Measurements from ENCODE around the gene PAPSS1.
A peak's percentile ranks its signal among the peaks of the same experiment; 100 is the strongest.
"Not testable (repeated sequence)": the region's sequence is repeated elsewhere in the genome, so short reads cannot be mapped to it uniquely, and the experiment has no call there.

Gene PAPSS1

DNA sequence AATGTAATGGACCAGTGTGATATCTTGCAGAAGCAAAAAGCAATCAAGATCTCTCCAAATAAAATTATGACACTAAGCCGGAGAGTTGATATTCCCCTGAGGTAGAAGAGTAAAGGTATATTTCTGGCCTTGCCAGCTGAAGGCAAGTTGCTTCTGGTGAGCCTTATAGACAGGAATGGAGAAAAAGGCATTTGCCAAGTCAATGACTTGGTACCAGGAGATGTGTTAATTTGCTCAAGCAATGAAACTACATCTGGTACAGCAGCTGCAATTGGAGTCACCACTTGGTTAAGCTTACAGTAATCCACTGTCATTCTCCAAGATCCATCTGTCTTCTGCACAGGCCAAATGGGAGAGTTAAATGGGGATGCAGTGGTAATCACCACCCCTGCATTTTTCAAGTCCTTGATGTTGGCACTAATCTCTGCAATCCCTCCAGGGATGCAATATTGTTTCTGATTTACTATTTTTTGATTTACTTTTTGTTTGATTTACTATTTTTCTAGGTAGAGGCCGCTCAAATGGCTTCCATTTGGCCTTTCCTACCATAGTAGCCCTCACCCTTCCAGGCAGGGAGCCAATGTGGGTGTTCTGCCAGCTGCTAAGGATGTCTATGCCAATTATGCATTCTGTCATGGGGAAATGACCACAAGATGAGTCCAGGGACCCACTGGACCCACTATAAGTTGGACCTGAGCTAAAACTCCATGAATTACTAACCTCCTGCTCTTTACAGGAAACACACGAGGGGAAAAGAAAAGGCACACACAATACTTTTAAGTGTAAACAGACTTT lies 6.3 kb upstream of the PAPSS1 start:
- DNase-seq (ENCODE audit: low read depth): not testable (repeated sequence)

DNA sequence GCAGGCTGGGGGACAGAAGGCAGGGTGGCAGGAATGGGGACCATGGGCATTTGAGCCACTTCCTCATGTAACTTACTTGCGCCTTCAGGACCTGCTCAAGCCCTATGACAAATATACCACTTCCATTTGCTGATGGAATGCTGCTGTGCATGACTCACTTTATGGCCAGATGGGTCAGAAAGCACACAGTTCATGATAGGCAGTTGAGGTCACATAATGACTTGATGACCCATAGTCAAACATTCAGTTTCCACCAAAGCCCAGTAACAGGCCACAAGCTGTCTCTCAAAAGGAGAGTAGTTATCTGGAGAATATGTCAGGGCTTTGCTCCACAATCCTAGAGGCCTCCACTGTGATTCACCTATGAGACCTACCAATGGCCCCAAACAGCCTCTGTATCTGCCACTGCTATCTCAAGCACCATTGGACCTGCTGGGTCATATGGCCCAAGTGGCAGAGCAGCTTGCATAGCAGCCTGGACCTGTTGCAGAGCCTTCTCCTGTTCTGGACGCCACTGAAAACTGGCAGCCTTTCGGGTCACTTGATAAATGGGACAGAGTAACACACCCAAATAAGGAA lies 5.3 kb upstream of the PAPSS1 start:
- DNase-seq (ENCODE audit: low read depth): no peak

DNA sequence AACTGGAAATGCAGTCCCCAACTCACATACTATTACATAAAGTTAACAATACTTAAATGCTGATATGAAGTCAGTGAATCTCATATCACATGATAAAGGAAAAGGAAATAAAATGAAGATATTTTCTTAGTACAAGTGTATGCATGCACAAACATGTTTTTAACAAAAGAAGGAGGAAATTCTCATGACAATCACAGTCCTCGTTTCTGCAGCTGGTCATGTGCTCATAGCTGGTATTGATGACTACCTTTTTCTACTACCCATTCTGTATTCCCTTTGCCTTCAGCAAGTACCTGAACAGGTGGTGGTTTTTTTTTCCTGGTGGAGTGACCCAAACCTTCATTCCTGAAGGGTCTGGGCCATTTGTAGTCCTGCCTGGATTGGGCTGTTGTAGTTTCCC lies 3.3 kb upstream of the PAPSS1 start:
- DNase-seq (ENCODE audit: low read depth): not testable (repeated sequence)

DNA sequence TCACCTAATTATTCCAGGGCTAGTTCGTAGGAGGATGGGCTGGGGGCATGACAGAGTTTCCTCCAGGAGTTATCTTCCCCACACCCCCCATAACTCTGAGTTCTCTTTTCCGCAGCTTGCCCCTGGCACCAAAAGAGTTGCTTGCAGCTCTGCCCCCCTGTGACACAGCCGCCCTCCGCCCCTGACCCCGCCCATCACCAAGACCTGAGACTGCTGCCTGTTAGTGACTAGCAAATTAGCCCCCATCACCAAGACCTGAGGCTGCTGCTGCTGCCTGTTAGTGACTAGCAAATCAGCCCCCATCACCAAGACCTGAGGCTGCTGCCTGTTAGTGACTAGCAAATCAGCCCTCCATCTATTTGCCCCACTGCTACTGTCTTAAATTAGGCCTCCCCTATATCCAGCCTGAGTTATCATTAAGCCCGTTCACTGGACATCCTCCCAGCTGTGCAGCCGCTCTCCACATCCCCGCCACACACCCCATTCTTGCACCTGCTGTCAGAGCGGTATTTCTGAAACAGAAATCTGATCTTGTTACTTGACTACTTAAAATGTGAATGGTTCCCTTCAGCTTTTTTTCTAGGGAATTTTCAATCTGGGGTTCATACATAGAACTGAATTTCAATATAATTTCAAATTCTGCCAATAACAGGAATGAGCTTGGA lies 1.5 kb upstream of the PAPSS1 start:
- DNase-seq (ENCODE audit: low read depth): peak; percentile 44

DNA sequence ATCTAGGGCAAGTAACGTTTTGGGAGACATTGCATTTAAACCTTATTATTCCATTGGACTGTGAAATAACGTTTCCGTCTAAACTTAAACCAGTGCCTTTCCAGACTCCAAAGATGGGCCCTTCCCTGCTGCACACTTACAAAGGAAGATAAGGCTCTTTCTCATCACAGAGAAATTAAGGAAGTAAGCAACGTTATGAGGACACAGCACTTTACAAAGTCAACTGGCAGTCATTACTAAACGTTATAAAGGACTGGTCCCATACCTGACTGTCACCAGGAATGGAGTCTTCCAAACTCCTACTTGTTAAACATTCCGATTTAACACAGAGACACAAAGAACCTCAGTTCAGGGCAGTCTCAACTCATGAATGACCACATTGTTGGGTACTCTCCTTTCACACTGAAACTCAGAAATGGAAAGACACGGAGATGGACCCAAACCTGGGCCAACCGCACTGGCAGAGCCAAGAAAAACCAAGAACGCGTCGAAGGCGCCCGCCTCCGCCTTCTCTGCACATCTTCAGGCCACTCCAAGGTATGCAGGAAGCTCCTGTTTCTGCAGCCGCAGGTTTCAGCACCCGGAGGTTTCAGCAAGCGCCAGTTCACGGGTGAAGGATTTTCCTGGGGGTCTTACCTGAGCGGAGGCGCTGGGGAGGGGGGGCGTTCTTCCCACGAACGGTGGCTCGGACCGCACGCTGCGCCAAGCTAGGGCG lies 670 bp downstream of the PAPSS1 start:
- no peak for DNase-seq (ENCODE audit: low read depth)

DNA sequence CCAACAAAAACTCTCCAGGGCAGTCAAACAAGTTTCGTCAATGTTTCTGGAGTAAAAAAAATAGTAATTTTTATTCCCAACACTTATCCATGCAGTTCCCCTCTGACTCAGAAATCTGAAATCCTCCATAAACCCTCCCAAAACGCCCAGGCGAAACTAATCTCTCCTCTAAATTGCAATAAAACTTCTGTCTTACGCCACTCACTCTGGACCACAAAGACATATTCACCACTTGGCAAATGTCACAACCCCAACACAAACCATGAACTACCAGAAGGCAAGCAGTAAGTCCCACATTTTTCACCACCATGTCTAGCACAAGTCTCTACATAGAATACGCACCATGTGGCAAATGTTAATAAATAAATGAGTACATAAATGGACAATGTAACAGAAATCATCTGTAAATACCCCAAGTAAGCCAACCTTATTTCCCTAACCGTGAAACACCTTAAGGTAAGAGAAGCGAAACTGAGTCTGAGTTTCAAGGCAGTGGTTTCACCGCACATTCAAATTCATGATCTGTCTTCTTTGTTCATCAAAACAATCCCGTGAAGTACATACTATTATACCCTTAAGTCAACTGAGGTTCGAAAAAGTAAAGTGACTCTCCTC lies 1.6 kb downstream of the PAPSS1 start:
- DNase-seq (ENCODE audit: low read depth): no peak

DNA sequence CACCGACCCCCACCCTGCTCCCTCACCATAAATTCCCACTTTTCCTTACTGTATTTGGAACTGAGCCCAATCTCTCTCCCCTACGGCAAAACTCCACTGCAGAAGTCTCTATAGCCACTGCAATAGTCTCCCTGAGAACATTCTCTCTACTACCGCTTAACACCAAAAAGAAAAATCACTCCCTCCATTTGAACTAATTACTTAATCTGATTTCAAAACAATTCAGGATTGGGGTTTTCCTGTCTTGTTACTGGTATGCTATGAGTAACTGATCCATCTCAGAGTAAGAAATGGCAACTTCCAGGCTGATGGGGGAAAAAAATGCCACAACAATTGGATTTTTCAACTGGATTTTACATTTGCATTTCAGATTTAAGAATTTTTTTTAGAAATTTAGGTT lies 5.8 kb downstream of the PAPSS1 start:
- DNase-seq (ENCODE audit: low read depth): no peak

DNA sequence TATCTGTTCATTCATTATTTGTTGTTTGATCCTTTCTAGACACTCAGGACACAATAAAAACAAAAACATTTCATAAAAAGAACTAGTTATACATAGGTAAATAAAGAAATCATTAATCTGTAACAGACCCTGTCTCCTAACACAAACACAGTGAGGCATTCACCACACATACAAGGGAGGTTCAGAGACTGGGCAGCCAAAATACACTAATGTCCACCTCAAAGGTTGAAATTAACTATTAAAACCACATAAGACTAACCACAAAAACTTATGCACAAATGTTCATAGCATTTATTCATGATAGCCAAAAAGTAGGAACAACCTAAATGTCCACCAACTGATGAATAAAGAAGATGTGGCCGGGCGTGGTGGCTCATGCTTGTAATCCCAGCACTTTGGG lies 7.8 kb downstream of the PAPSS1 start:
- DNase-seq (ENCODE audit: low read depth): no peak

DNA sequence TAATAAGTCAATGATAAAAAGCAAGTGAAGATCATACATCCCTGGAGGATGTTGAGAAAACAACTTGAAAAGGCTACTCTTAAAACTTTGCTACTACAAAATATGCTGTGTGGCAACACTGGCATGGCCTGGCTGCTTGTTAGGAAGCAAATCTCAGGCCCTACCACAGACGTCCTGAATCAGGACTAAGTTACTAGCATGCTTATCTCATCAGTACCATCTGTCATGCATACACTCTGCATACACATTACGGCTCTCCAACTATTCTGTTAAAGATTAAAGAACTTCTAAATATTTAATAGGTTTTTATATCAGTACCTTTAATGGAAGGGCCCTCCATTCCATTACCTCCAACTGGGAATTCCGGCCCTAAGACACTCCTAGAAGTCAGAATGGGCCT lies 8.2 kb downstream of the PAPSS1 start:
- DNase-seq (ENCODE audit: low read depth): no peak

DNA sequence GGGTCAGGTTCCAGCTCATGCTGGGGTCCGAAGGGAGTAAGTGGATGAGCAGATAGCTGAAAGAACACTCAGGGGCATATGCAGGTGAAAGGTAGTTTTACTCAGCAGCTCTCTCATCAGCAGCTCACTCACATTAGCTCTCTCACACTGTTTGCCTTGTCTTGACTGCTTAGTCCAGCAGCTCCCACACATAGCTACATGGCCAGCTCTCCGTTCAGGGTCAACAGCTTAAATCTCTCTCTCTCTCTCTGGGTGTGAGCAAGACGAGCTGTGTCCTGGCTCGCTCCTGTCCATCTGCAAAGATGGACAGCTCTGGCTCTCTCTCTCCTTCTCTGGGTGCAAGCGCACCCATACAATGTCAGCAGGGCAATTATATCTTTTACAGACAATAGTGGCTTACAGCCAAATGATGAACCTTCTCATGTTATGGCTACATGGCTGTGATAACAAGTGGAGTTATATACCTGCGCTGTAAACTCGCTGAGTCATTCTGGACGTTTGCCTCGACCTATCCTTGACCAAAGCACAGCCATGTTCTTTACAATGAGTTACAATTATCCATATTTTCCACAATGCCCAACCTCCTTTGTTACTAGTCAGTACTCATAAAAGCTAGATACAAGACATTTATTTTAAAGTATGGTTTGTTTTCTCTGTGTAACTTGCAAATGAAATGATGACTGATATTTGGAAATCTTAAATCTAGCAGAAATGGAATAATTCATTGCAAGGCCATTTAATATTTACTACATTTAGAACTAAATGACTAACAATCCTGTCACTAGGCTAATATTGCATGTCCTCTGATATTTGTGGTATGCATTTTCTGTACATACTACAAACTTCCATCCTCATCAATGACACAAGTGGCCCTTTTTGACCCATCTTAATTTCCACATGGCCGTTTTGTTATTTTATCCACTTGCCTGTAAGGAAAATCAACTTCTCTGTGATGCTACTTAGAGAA lies 9.3 kb downstream of the PAPSS1 start:
- no peak for DNase-seq (ENCODE audit: low read depth)

DNA sequence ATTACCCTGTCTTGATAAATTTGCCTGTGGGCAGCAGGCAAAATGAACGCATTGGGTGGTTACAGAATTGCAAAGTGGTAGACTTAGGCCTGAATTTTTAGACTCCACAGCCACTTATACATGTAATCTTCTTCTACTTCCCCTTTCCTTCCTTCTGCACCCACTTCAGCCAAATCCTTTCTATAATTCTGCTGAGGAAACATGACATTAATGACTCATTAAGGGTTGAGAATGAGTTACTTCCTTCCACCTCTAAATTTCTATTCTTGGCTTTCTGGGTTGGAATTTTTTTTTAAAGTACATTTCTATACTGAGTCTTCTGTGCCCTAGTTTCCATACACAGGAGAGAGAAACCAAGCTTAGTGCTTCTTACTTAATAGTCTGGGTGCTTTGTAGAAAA lies 10.1 kb downstream of the PAPSS1 start:
- DNase-seq (ENCODE audit: low read depth): no peak

DNA sequence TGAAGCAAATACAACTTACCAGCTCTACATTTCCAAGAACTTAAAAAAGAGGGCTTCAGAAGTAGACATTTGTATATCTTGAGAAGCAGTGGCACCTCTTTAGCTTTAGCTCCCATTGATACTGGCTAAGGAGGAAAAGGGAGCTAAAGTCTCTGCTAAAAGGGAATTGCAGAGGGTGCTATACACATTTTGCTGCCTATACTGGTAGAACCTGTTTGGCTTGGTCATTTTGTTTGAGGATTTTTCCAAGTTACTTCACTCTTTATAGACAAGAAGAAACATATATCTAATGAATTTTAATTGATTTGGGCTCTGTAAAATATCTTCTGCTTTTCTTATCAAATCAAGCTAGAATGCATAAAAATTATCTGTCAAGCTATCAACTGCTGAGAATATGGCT lies 11.8 kb downstream of the PAPSS1 start:
- DNase-seq (ENCODE audit: low read depth): no peak

DNA sequence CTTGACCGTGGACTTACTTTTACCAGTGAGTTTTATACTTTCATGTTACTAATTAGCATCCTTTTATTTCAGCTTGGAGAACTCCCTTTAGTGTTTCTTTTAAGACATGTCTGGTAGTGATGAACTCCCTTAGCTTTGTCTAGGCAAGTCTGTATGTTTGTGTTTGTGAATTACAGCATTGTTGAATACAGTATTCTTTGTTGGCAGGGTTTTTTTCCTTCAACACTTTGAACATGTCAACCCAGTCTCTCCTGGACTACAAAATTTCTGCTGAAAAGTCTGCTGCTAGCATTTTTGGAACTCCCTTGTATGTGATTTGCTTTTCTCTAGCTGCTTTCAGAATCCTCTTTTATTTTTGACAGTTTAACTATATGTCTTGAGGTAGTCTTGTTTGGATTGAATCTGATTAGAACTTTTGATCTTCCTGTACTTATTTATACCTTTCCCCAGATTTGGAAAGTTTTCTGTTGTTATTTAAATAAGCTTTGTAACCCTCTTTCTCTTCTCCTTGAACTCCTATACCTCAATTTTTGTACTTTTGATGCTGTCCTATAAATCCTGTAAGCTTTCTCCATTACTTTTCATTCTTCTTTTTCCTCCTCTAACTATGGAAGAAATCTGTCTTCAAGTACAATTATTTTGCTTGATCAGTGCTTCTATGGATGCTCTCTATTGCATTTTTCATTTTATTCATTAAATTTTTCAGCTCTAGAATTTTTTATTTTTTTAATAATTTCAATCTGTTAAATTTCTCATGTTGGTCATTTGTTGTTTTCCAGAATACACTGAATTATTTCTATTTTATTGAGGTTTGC lies 14.1 kb downstream of the PAPSS1 start:
- no peak for DNase-seq (ENCODE audit: low read depth)

DNA sequence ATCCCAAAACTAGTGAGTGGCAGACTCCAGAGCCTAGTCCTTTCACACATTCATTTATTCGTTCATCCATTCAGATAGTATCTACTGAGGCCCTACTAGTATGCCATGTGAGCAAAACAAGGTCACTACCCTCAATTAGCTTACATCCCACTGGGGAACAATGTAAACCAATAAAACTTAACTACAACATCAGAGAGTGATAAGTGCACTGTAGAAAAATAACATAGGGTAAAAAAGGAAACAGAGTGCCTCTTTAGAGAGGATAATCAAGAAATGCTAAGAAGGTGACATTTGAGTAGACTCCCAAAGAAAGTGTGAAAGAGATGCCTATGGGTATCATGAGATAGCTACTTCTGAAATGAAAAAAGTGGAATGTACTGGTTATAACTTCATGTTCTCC lies 18.5 kb downstream of the PAPSS1 start:
- no peak for DNase-seq (ENCODE audit: low read depth)

DNA sequence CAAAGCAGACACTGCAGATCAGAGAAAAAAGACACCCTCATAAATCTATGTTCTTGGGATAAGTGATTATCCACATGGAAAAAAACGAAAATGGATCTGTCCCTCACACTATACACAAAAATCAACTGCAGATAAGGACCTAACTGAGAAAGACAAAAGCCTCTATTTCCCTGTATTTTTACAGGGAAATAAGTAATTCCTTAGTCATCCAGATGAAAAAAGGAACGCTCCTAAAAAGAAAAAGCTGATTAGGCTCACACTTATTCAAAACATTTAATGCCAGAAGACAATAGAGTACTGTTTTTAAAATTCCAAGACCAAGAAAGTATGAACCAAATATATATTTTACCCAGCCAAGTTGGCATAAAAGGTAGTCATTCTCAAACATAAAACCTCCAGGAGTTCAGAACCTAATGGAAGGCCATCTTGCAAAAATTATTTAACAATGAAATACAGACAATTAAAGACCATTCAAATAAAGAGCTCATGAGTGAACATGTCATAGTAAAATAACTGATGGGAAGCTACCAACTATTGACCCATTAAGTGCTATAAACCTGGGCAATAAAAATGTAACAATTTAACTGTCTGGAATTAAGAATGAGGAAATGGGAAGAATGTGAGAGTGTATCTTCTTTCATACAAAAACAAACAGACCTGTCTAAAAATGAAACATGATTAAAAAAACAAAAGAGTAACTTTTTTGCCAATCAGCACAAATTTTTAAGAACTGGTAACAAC lies 20.4 kb downstream of the PAPSS1 start:
- DNase-seq (ENCODE audit: low read depth): no peak

DNA sequence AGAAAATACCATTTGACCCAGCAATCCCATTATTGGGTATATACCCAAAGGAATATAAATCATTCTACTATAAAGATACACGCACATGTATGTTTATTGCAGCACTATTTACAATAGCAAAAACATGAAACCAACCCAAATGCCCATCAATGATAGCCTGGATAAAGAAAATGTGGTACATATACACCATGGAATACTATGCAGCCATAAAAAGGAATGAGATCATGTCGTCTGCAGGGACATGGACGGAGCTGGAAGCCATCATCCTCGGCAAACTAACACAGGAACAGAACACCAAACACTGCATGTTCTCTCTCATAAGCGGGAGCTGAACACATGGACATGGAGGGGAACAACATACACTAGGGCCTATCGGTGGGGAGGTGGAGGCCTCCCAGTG lies 23.8 kb downstream of the PAPSS1 start:
- DNase-seq (ENCODE audit: low read depth): not testable (repeated sequence)

DNA sequence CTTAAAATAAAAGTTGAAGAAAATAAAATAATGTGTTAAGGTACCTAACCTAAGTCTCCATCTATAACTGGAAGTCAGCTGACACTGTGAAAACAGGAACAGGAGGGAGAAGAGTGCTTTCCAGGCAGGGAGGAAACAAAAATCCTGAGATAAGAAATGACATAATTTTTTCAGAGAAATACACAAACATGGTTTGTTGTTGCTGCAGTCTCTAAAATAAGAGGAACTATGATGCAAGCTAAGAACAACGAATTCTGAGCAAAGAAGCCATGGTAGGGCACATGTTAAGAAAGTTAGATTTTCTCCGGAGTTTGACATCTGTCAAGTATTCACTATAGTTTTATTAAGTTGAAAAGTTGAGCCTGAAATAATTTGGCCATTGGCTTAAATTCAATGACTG lies 26.9 kb downstream of the PAPSS1 start:
- DNase-seq (ENCODE audit: low read depth): no peak

DNA sequence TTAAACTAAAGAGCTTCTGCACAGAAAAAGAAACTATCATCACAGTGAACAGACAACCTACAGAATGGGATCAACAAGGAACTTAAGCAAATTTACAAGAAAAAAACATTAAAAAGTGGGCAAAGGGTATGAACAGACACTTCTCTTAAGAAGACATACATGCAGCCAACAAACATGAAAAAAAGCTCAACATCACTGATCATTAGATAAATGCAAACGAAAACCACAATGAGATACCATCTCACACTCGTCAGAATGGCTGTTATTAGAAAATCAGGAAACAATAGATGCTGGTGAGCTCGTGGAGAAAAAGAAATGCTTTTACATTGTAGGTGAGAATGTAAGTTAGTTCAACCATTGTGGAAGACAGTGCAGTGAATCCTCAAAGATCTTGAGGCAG lies 27.8 kb downstream of the PAPSS1 start:
- no peak for DNase-seq (ENCODE audit: low read depth)

DNA sequence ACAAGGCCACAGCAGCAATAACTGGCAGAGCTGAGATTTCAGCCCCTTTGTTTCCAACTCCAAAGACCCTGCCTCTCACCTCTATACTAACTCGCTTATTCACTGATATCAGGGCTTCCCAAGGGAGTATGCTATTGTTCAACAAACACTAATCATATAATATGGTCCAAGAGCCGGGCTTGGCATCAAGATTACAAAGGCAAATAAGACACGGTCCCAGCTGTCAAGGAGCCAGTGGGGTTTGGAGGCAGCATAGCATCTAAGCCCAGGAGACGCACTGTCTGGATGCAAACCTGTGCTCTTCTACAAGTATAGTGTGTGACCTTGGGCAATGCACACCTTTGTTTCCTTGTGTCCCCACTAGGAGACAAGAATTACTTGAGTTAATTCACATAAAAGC lies 28.7 kb downstream of the PAPSS1 start:
- no peak for DNase-seq (ENCODE audit: low read depth)
